ENCODE measurements around the gene TJP2.
"Not testable (repeated sequence)": the region's sequence is repeated elsewhere in the genome, so short reads cannot be mapped to it uniquely, and the experiment has no call there.

Gene TJP2

GRCh38 chr9:69158471-69158870, 15.6 kb upstream of the TJP2 start:
- H3K4me3 ChIP-seq (ENCODE audit: low read depth, low read length): no peak overlapping the region
- TF ChIP-seq CTCF (IDR thresholded peaks at IDR 0.05; ENCODE audit: low read depth, low read length): no peak

- H3K4me3 ChIP-seq (ENCODE audit: low read depth, low read length): not testable (repeated sequence)
These were observed 9.5 kb upstream of the TJP2 start for GRCh38 chr9:69164573-69164972.

GRCh38 chr9:69165581-69165980, 8.5 kb upstream of the TJP2 start:
- H3K4me3 ChIP-seq (ENCODE audit: low read depth, low read length): no peak overlapping the region
- TF ChIP-seq CTCF (IDR thresholded peaks at IDR 0.05; ENCODE audit: low read depth, low read length): no peak

- H3K4me3 ChIP-seq (ENCODE audit: low read depth, low read length): no peak overlapping the region
- no peak for TF ChIP-seq CTCF (IDR thresholded peaks at IDR 0.05; ENCODE audit: low read depth, low read length)
These were observed 5.3 kb upstream of the TJP2 start for GRCh38 chr9:69168709-69169217.

- H3K4me3 ChIP-seq (ENCODE audit: low read depth, low read length): no peak overlapping the region
- no peak for TF ChIP-seq CTCF (IDR thresholded peaks at IDR 0.05; ENCODE audit: low read depth, low read length)
These were observed 3.8 kb upstream of the TJP2 start for GRCh38 chr9:69170231-69170630.

GRCh38 chr9:69171049-69171448, 3.0 kb upstream of the TJP2 start:
- H3K4me3 ChIP-seq (ENCODE audit: low read depth, low read length): no peak overlapping the region

GRCh38 chr9:69171517-69171916, 2.6 kb upstream of the TJP2 start:
- no peak for TF ChIP-seq CTCF (IDR thresholded peaks at IDR 0.05; ENCODE audit: low read depth, low read length)
- no peak overlapping the region for H3K4me3 ChIP-seq (ENCODE audit: low read depth, low read length)

More at GRCh38 chr9:69171049-69171448, 3.0 kb upstream of the TJP2 start:
- no peak for TF ChIP-seq CTCF (IDR thresholded peaks at IDR 0.05; ENCODE audit: low read depth, low read length)

GRCh38 chr9:69172895-69173294, 1.2 kb upstream of the TJP2 start:
- no peak overlapping the region for H3K4me3 ChIP-seq (ENCODE audit: low read depth, low read length)
- no peak for TF ChIP-seq CTCF (IDR thresholded peaks at IDR 0.05; ENCODE audit: low read depth, low read length)
